Urinary bladder (tissue), 4 donors: ENCODE data around the gene CA5A. TPM values are rescaled to one million over a fixed set of nuclear protein-coding genes. Genes with fewer than 3 reads are reported as not detected.
"Not testable (repeated sequence)": the region's sequence is repeated elsewhere in the genome, so short reads cannot be mapped to it uniquely, and the experiment has no call there.

Experiments
- DNase-seq: peaks from one replicate; pipeline ENCODE4 v3.0.0-alpha.2; 2015; ENCODE audit errors: extremely low spot score
- H3K27ac ChIP-seq: one replicate; pipeline ENCODE4 v1.5.1; 2013; ENCODE audit warnings: low read depth, mild to moderate bottlenecking, moderate library complexity
- H3K36me3 ChIP-seq: one replicate; pipeline ENCODE4 v1.6.1; 2013; ENCODE audit warnings: mild to moderate bottlenecking, moderate library complexity; ENCODE audit not compliant: insufficient read depth
- H3K4me1 ChIP-seq: one replicate; pipeline ENCODE4 v1.6.1; 2013; ENCODE audit warnings: mild to moderate bottlenecking, moderate library complexity; ENCODE audit not compliant: insufficient read depth
- H3K4me3 ChIP-seq: one replicate; pipeline ENCODE4 v1.5.1; 2013; ENCODE audit warnings: low read depth, low read length
- WGBS: extraction: QIAGEN DNeasy Blood & Tissue Kit; methylation state at CpG from one replicate; pipeline ENCODE4 v1.1.7; 2013; 5-methylcytosine and 5-hydroxymethylcytosine counted together
- polyA plus RNA-seq: library from polyadenylated mRNA; stranded (reverse); fragments of 200-250 nt; gene quantifications from one replicate; pipeline ENCODE4 v1.2.3, GENCODE V29; 2013
- total RNA-seq: library from RNA; depleted of rRNA; stranded (reverse); fragments of >200 nt; gene quantifications from one replicate; pipeline ENCODE4 v1.2.3, GENCODE V29; 2014
- donor health status: healthy with polysubstance abuse.
- donor health status: healthy.

The CA5A gene
- total and polyA plus RNA-seq, 2 donors, result not detected

DNA sequence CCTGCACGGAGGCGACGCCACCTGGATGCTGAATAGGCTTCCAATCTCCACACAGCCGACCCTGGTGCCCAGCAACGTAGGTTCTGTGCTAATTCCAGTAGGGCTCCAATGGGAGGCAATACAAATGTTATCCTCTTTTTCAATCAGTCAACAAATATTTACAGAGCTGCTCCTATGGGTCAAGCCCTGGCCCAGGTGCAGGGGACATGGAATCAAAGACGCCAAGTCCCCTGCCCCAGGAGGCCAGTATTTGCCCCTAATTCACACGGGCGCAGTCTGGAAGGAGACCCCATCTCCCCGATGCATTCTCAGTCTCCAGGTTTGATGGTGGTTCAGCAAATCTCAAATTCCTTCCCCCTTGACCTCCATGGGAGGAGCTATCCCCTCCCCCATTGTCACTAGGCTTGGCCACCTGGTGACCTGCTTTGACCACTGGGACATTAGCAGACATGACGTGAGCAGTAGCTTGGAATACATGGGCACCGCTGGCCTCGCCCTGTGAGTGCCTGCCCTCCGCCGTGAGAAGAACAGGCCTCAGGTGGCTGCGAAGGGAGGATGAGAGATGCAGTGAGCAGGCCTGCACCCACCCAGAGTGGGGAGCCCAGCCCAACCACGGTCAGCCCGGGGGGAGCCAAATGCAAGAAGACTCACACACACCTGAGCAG is 3.7 kb downstream of the CA5A start:
- DNase-seq, H3K4me3 ChIP-seq, H3K36me3 ChIP-seq, H3K27ac ChIP-seq, H3K4me1 ChIP-seq: not testable (repeated sequence)
- WGBS, result 94% methylated on average over 17 of the region's 17 CpGs

DNA sequence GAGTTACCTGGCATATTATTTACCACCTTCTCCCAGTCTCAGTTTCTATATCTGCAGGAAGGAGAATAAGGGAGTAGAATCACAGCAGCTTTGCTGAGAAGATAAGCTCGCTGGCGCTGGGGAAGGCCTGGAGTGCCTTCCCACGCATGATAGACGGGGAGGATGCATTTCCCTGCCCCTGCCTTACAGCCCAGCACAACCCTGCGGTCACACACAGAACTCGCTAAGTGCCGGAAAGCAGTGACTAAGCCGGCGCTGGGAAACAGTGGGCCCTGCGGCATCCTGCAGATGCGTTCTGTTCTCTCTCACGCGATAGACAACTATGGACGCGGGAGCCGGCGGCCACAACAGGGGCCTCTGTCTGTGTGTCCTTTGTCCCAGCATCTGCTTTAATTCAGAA is 4.8 kb downstream of the CA5A start:
- no peak for DNase-seq
- WGBS, result 86% methylated on average over 17 of the region's 17 CpGs

GRCh38 chr16:87930456-87930855 is 5.9 kb downstream of the CA5A start:
- Histone ChIP-seq H3K36me3 (no peaks in the 10 kb centered on the region), H3K4me1 (no peaks in the 10 kb centered on the region), H3K4me3 (no peak overlapping the region), H3K27ac (no peak overlapping the region)
- 50% methylated on average over 11 of the region's 11 CpGs for WGBS
- DNase-seq, result no peak

More for the DNA sequence above, 4.8 kb downstream of the CA5A start:
- Histone ChIP-seq H3K36me3 (no peaks in the 10 kb centered on the region), H3K27ac (no peak overlapping the region), H3K4me1 (no peaks in the 10 kb centered on the region), H3K4me3 (no peak overlapping the region)

DNA sequence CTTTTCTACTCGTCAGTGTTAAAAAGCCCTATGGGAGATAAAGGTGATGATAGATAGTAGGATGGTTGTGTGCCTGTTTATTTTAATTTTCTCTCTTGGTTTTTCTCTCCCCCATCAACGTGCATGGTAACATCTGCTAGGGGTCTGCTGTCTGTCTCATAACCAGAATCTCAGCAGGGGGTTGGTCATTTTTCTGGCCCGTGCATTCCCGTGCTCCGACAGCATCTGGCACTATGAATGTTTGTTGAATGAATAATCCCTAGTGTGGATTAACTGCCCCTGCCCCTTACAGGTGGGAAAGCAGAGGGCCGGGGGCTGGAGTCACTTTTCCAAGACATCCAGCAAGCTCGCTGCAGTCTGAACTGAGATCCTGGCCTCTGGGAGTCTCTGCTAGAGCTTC is 6.3 kb downstream of the CA5A start:
- Histone ChIP-seq H3K36me3 (no peaks in the 10 kb centered on the region), H3K4me1 (no peaks in the 10 kb centered on the region), H3K4me3 (no peak overlapping the region), H3K27ac (no peak overlapping the region)
- DNase-seq, result no peak
- 53% methylated on average over 7 of the region's 7 CpGs for WGBS

DNA sequence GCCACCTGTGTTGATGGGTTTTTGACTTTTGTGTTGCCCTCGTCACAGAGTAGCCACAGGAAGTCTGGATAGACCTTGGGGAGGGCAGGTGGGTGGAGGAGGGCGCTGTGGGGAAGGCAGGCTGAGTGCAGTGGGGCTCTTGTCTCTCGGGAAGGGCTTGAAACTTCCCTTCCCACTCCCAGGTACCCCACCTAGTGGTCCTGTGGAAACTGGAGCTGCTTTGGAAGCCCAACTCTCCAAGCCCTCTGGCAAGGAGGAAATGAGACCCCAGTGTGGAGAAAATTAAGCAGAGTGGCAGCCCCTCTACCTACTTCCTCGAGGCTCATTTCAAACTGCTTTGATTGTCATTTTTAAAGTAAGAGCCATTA is 9.2 kb downstream of the CA5A start:
- no peak for DNase-seq
- 38% methylated on average over 4 of the region's 4 CpGs for WGBS

GRCh38 chr16:87926246-87927194 is 9.8 kb downstream of the CA5A start:
- DNase-seq, result no peak

More for the DNA sequence above, 9.2 kb downstream of the CA5A start:
- no peak overlapping the region for H3K27ac ChIP-seq
- H3K36me3 ChIP-seq, result no peaks in the 10 kb centered on the region
- H3K4me3 ChIP-seq, result no peak overlapping the region
- H3K4me1 ChIP-seq, result no peaks in the 10 kb centered on the region

GRCh38 chr16:87924811-87925670 is 11.3 kb downstream of the CA5A start:
- Histone ChIP-seq H3K4me3 (no peak overlapping the region), H3K27ac (no peak overlapping the region)
- DNase-seq, result no peak

More at GRCh38 chr16:87926246-87927194, 9.8 kb downstream of the CA5A start:
- no peak overlapping the region for H3K27ac ChIP-seq
- H3K4me1 ChIP-seq, result no peaks in the 10 kb centered on the region
- H3K36me3 ChIP-seq, result no peaks in the 10 kb centered on the region
- WGBS, result 75% methylated on average over 44 of the region's 44 CpGs
- H3K4me3 ChIP-seq, result no peak overlapping the region

GRCh38 chr16:87924041-87924810 is 12.1 kb downstream of the CA5A start:
- 74% methylated on average over 27 of the region's 27 CpGs for WGBS
- Histone ChIP-seq H3K36me3 (no peaks in the 10 kb centered on the region), H3K27ac (no peak overlapping the region), H3K4me1 (no peaks in the 10 kb centered on the region), H3K4me3 (no peak overlapping the region)
- no peak for DNase-seq

More at GRCh38 chr16:87924811-87925670, 11.3 kb downstream of the CA5A start:
- no peaks in the 10 kb centered on the region for H3K36me3 ChIP-seq
- 73% methylated on average over 26 of the region's 26 CpGs for WGBS
- H3K4me1 ChIP-seq, result no peaks in the 10 kb centered on the region

- DNase-seq, result no peak
- WGBS, result 71% methylated on average over 14 of the region's 14 CpGs
- no peak overlapping the region for H3K27ac ChIP-seq
- H3K4me1 ChIP-seq, result no peaks in the 10 kb centered on the region
- no peaks in the 10 kb centered on the region for H3K36me3 ChIP-seq
- no peak overlapping the region for H3K4me3 ChIP-seq
Observed at GRCh38 chr16:87922250-87922871, 14.0 kb downstream of the CA5A start.

DNA sequence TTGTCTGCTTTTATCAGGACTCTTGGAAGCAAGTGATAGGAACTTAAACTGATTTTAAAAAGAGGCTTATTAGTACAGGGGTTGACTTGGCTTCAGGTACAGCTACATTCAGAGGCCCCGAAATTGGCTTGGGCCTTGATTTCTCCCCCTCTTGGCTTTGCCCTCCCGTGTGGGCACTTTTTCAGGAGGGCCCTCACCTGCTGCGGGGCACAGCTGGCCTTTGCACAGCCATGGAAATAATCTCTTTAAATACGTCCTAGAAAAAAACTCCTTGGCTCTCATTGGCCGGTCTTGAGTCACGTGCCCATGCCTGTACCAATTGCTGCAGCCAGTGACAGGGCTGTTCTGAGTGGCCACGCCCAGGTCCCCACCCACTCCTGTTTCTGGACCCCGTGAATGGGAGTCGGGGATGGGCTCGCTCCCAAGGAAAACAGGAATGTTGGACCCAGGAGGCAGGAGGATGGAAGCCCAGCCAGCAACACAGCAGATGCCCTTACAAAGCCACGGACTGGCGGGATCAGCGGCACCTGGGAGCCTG is 15.0 kb downstream of the CA5A start:
- no peak for DNase-seq
- no peak overlapping the region for H3K4me3 ChIP-seq
- H3K27ac ChIP-seq, result no peak overlapping the region
- H3K4me1 ChIP-seq, result no peaks in the 10 kb centered on the region
- 78% methylated on average over 13 of the region's 13 CpGs for WGBS
- H3K36me3 ChIP-seq, result no peaks in the 10 kb centered on the region

DNA sequence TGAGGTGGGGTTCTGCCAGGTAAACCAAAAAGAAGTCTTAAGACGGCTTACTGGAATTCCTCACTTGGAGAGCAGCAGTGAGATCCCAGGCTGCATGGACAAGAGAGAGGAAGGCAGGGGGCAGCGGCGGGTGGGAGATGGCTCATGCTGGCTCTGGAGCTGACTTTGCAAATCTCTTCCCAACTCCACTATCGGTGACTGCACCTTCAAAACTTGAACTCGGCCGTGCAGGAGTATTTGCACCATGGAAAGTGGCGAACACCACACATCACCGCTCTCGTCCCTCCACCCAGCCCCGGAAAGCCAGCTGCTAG is 16.7 kb downstream of the CA5A start:
- no peak for DNase-seq
- Histone ChIP-seq H3K4me3 (no peak overlapping the region), H3K27ac (no peak overlapping the region), H3K4me1 (no peaks in the 10 kb centered on the region), H3K36me3 (no peaks in the 10 kb centered on the region)
- WGBS, result 74% methylated on average over 10 of the region's 10 CpGs

GRCh38 chr16:87918866-87919680 is 17.3 kb downstream of the CA5A start:
- no peak overlapping the region for H3K4me3 ChIP-seq
- H3K27ac ChIP-seq, result no peak overlapping the region
- no peak for DNase-seq
- WGBS, result 71% methylated on average over 37 of the region's 37 CpGs
- H3K36me3 ChIP-seq, result no peaks in the 10 kb centered on the region
- H3K4me1 ChIP-seq, result no peaks in the 10 kb centered on the region
